ENCODE results near the gene RAB11FIP4.
A peak's percentile ranks its signal among the peaks of the same experiment; 100 is the strongest.

RAB11FIP4 gene

DNA sequence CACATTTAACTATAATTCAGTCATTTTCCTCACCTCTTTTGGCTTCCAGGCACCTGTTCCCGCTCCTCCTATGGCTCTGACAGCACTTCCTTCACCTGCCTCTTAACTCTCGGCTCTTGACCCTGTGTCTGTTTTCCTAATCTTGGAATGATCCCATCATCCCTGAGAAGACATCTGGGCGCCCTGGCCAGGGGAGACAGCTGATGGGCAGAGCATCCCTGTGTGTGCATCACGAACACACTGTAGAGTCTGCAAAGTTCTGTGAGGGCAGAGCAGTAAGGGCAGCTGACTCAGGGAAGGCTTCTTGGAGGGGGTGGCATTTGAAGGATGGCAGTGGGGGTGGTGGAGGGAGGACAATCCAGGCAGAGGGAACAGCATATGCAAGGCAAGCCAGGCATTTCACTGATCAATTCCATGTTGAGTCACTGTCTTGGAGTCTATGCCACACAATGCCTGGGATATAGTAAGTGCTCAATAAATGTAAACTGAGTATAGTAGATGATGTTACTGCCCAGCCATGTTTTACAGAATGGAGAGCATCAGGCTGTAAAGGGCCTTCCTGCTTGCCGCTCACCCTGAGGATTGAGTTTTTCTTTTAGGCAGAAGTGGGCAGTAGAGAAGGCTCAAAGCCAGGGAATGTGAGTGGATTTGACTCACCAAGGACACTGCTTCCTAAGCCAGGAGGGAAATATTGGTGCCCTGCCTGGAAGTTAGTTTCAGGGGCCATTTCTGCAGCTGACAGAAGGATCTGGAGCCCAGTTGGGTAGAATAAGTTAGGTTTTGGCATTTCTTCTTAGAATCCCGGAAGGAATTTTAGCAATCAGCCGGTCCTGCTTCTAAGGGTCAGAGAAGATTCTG, 5.8 kb upstream of the RAB11FIP4 start:
- no peak for TF ChIP-seq POLR2A (IDR thresholded peaks at IDR 0.05; ENCODE audit: extremely low read depth, insufficient read length)
- TF ChIP-seq MAX (IDR thresholded peaks at IDR 0.05; ENCODE audit: low read depth, low read length), result no peak
- TF ChIP-seq MYC (IDR thresholded peaks at IDR 0.05; ENCODE audit: low read depth, low read length), result no peak
- TF ChIP-seq, protein P1, sequence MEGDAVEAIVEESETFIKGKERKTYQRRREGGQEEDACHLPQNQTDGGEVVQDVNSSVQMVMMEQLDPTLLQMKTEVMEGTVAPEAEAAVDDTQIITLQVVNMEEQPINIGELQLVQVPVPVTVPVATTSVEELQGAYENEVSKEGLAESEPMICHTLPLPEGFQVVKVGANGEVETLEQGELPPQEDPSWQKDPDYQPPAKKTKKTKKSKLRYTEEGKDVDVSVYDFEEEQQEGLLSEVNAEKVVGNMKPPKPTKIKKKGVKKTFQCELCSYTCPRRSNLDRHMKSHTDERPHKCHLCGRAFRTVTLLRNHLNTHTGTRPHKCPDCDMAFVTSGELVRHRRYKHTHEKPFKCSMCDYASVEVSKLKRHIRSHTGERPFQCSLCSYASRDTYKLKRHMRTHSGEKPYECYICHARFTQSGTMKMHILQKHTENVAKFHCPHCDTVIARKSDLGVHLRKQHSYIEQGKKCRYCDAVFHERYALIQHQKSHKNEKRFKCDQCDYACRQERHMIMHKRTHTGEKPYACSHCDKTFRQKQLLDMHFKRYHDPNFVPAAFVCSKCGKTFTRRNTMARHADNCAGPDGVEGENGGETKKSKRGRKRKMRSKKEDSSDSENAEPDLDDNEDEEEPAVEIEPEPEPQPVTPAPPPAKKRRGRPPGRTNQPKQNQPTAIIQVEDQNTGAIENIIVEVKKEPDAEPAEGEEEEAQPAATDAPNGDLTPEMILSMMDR (IDR thresholded peaks at IDR 0.05; ENCODE audit: low read depth, low read length), result no peak
- DNase-seq (ENCODE audit: low read depth), result no peak
- no peak overlapping the region for H3K4me3 ChIP-seq (ENCODE audit: low read depth, low read length)

DNA sequence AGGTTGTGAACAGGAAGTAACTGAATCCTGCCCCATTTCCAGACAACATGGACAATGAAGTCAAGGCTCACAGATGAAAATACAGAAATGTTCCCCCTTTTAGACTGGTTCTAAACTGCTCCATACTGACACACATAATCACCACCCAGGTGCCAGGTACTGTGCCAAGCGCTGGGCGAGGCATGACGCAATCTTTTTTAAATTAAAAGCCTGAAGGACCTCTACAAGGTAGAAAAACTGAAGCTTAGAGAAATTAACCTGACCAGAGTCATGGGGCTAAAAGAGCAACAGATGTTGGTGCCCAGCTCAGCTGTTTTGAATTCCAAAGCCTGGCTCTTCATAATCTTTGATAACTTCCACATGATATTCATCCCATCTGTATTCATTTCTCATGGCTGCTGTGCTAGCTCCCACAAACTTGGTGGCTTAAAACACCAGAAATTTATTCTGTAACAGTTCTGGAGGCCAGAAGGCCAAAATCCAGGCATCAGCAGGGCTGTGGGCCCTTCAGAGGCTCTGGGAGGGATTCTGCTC, 4.9 kb upstream of the RAB11FIP4 start:
- no peak for TF ChIP-seq MAX (IDR thresholded peaks at IDR 0.05; ENCODE audit: low read depth, low read length)
- TF ChIP-seq POLR2A (IDR thresholded peaks at IDR 0.05; ENCODE audit: extremely low read depth, insufficient read length), result no peak
- TF ChIP-seq, protein P1 (IDR thresholded peaks at IDR 0.05; ENCODE audit: low read depth, low read length), result no peak
- TF ChIP-seq MYC (IDR thresholded peaks at IDR 0.05; ENCODE audit: low read depth, low read length), result no peak
- no peak for DNase-seq (ENCODE audit: low read depth)
- no peak overlapping the region for H3K4me3 ChIP-seq (ENCODE audit: low read depth, low read length)

DNA sequence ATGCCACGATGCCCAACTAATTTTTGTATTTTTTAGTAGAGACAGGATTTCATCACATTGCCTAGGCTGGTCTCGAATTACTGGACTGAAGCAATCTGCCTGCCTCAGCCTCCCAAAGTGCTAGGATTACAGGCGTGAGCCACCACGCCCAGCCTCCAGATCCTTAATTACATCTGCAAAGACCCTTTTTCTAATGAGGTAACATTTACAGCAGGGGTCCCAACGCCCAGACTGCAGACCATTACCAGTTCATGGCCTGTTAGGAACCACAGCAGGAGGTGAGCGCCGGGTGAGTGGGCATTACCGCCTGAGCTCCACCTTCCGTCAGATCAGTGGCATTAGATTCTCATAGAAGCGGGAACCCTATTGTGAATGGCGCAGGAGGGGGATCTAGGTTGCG, 4.0 kb upstream of the RAB11FIP4 start:
- TF ChIP-seq POLR2A (IDR thresholded peaks at IDR 0.05; ENCODE audit: extremely low read depth, insufficient read length) (no peak), MYC (IDR thresholded peaks at IDR 0.05; ENCODE audit: low read depth, low read length) (no peak), MAX (IDR thresholded peaks at IDR 0.05; ENCODE audit: low read depth, low read length) (no peak)
- TF ChIP-seq, protein P1 (IDR thresholded peaks at IDR 0.05; ENCODE audit: low read depth, low read length), result no peak
- no peak for DNase-seq (ENCODE audit: low read depth)
- no peak overlapping the region for H3K4me3 ChIP-seq (ENCODE audit: low read depth, low read length)

GRCh38 chr17:31388351-31388750, 3.1 kb upstream of the RAB11FIP4 start:
- H3K4me3 ChIP-seq (ENCODE audit: low read depth, low read length), result no peak overlapping the region
- TF ChIP-seq, protein P1 (IDR thresholded peaks at IDR 0.05; ENCODE audit: low read depth, low read length), result no peak
- TF ChIP-seq MAX (IDR thresholded peaks at IDR 0.05; ENCODE audit: low read depth, low read length), result no peak
- no peak for DNase-seq (ENCODE audit: low read depth)

DNA sequence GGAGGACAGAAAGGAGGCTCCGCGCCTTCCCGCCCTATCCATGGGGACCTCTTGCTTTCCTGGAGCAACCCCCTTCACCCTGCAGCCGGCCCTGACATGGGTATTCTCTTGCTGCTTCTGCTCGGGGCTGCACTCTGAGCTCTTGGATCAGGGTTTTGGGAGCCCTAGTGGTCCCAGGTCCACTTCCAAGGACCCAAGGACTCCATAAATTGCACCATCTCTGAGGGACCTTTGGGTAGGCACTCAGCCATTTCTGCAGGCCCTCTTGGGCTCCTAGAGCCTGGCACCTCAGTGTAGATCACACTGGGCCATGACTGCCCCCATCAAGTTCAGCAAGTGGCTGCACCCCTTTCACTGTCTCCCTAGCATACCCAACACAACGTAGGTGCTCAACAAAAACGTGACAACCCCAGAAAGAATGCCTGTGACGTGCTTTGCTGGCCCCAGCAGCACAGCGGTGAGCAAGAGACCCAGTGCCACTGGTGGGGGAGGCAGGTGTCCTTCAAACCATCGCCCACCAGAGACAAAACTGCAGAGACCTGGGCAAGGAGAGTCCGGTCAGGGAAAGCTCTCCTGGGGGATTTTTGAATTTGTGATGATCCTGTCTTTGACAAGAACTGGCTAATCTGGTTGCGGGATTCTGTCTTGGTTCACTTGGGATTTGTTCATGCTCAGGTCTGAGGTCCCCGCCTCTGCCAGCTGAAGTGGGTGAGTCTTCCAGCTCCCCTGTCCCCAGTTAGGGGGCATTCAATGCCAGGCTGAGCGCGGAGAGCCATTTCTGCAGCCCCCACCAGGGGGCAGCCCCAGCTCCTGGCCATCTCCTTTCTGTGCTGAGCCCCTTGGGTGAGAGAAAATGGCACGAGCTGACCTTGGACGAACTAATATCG, 2.5 kb upstream of the RAB11FIP4 start:
- no peak overlapping the region for H3K4me3 ChIP-seq (ENCODE audit: low read depth, low read length)
- DNase-seq (ENCODE audit: low read depth), result peak; percentile 50
- no peak for TF ChIP-seq MAX (IDR thresholded peaks at IDR 0.05; ENCODE audit: low read depth, low read length)
- TF ChIP-seq, protein P1 (IDR thresholded peaks at IDR 0.05; ENCODE audit: low read depth, low read length), result peak; percentile 90

Measured in NB4 (cell line).